HL-60 (cell line): ENCODE measurements around the gene OR51A7.

ENCODE experiments used
- DNase-seq, 2 experiments: peaks; one replicate each; pipeline ENCODE4 v3.0.0-alpha.2; 2010 to 2020; ENCODE audit warnings: low read depth in 1 of 2, low spot score in 1 of 2
- H3K27ac ChIP-seq: fragments of 250-450 bp; sonication (Bioruptor Pico); replicated peaks from 2 replicates; pipeline ENCODE4 v1.5.1; 2020; ENCODE audit warnings: mild to moderate bottlenecking, moderate library complexity
- H3K27me3 ChIP-seq: fragments of 250-450 bp; sonication (Bioruptor Pico); 2 replicates; pipeline ENCODE4 v1.5.1; 2021; ENCODE audit warnings: mild to moderate bottlenecking, moderate library complexity; ENCODE audit not compliant: insufficient read depth, poor library complexity, severe bottlenecking
- H3K4me3 ChIP-seq: replicated peaks from 2 replicates; pipeline ENCODE4 v1.5.1; 2011; ENCODE audit warnings: mild to moderate bottlenecking, control low read depth, low read length; ENCODE audit not compliant: insufficient read depth
- GABPA ChIP-seq: IDR thresholded peaks from 2 replicates; pipeline ENCODE4 v1.6.1; 2012; ENCODE audit warnings: low read depth
- POLR2AphosphoS5 ChIP-seq: IDR thresholded peaks from 2 replicates; pipeline ENCODE4 v1.6.1; 2012; ENCODE audit warnings: low read depth
- REST ChIP-seq: IDR thresholded peaks from 2 replicates; pipeline ENCODE4 v1.6.1; 2012; ENCODE audit warnings: low read depth; ENCODE audit not compliant: insufficient replicate concordance
- SPI1 ChIP-seq: IDR thresholded peaks from 2 replicates; pipeline ENCODE4 v1.6.1; 2012; ENCODE audit warnings: low read depth, mild to moderate bottlenecking, borderline replicate concordance
- TF ChIP-seq, protein P1 (sequence below): IDR thresholded peaks from one replicate; pipeline ENCODE4 v1.5.1; 2011; ENCODE audit warnings: low read length, control low read depth, inconsistent platforms; ENCODE audit not compliant: insufficient read depth

The OR51A7 gene

GRCh38 chr11:4881188-4881587 lies 22.4 kb upstream of the OR51A7 start:
- Histone ChIP-seq H3K27me3 (no peaks in the 10 kb centered on the region), H3K4me3 (no peak overlapping the region), H3K27ac (no peak overlapping the region)
- TF ChIP-seq, protein P1, sequence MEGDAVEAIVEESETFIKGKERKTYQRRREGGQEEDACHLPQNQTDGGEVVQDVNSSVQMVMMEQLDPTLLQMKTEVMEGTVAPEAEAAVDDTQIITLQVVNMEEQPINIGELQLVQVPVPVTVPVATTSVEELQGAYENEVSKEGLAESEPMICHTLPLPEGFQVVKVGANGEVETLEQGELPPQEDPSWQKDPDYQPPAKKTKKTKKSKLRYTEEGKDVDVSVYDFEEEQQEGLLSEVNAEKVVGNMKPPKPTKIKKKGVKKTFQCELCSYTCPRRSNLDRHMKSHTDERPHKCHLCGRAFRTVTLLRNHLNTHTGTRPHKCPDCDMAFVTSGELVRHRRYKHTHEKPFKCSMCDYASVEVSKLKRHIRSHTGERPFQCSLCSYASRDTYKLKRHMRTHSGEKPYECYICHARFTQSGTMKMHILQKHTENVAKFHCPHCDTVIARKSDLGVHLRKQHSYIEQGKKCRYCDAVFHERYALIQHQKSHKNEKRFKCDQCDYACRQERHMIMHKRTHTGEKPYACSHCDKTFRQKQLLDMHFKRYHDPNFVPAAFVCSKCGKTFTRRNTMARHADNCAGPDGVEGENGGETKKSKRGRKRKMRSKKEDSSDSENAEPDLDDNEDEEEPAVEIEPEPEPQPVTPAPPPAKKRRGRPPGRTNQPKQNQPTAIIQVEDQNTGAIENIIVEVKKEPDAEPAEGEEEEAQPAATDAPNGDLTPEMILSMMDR: no peak
- no peak for TF ChIP-seq REST
- no peak for TF ChIP-seq SPI1
- no peak for TF ChIP-seq GABPA
- no peak for DNase-seq

DNA sequence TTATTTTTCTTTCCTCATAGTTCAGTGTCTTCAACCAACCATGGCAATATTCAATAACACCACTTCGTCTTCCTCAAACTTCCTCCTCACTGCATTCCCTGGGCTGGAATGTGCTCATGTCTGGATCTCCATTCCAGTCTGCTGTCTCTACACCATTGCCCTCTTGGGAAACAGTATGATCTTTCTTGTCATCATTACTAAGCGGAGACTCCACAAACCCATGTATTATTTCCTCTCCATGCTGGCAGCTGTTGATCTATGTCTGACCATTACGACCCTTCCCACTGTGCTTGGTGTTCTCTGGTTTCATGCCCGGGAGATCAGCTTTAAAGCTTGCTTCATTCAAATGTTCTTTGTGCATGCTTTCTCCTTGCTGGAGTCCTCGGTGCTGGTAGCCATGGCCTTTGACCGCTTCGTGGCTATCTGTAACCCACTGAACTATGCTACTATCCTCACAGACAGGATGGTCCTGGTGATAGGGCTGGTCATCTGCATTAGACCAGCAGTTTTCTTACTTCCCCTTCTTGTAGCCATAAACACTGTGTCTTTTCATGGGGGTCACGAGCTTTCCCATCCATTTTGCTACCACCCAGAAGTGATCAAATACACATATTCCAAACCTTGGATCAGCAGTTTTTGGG lies 21.6 kb upstream of the OR51A7 start, which contains the start of gene OR51T1:
Gene OR51T1, plus strand, starts transcription at position 41 of the 641 bp plus-strand sequence. Its CDS starts 0 bp downstream, at position 41.
- Histone ChIP-seq H3K27ac (no peak within 1 kb of the TSS), H3K27me3 (no peaks in the 10 kb centered on the region), H3K4me3 (no peak within 1 kb of the TSS)
- TF ChIP-seq SPI1: no peak
- TF ChIP-seq, protein P1: no peak
- TF ChIP-seq REST: no peak
- no peak for TF ChIP-seq GABPA
- no peak for DNase-seq

DNA sequence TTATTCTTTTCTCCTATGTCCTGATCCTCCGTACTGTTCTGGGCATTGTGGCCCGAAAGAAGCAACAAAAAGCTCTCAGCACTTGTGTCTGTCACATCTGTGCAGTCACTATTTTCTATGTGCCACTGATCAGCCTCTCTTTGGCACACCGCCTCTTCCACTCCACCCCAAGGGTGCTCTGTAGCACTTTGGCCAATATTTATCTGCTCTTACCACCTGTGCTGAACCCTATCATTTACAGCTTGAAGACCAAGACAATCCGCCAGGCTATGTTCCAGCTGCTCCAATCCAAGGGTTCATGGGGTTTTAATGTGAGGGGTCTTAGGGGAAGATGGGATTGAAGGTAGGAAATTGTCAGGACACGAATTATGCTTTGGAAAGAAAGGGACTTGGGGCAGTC lies 21.0 kb upstream of the OR51A7 start:
- no peaks in the 10 kb centered on the region for H3K27me3 ChIP-seq

More for the DNA sequence above, 21.0 kb upstream of the OR51A7 start:
- TF ChIP-seq, protein P1: no peak
- TF ChIP-seq GABPA (no peak), SPI1 (no peak), REST (no peak), POLR2AphosphoS5 (no peak)
- DNase-seq: no peak
- H3K4me3 ChIP-seq: no peak overlapping the region
- no peak overlapping the region for H3K27ac ChIP-seq
